Anterior cingulate cortex (tissue), 58 donors: ENCODE measurements around the gene OARD1.

ENCODE experiments used
- DNase-seq, 58 donors: peaks; one replicate each; lab custom pipeline; 2025; lab: John Stamatoyannopoulos, UW

OARD1 gene

GRCh38 chr6:41050536-41050935 is 21.6 kb downstream of the OARD1 start:
- DNase-seq: no peak

GRCh38 chr6:41049955-41050354 is 22.2 kb downstream of the OARD1 start:
- DNase-seq: no peak

- DNase-seq: no peak
These were observed 22.6 kb downstream of the OARD1 start for GRCh38 chr6:41049521-41049920.

GRCh38 chr6:41047745-41048732 is 24.1 kb downstream of the OARD1 start:
- no peak for DNase-seq

GRCh38 chr6:41047306-41047705 is 24.9 kb downstream of the OARD1 start:
- DNase-seq: no peak

GRCh38 chr6:41046084-41046483 is 26.1 kb downstream of the OARD1 start:
- no peak for DNase-seq

GRCh38 chr6:41045664-41046063 is 26.5 kb downstream of the OARD1 start:
- no peak for DNase-seq

GRCh38 chr6:41043151-41043550 is 29.0 kb downstream of the OARD1 start:
- DNase-seq: no peak

GRCh38 chr6:41042226-41043055 is 29.7 kb downstream of the OARD1 start, which contains the start of gene TSPO2:
Gene TSPO2 (plus strand): TSS chr6:41042467. CDS start chr6:41042986, 519 bp downstream.
- DNase-seq: no peak

- no peak for DNase-seq
These were observed 31.1 kb downstream of the OARD1 start for GRCh38 chr6:41040940-41041536.

GRCh38 chr6:41040101-41040939 is 31.8 kb downstream of the OARD1 start:
- no peak for DNase-seq

GRCh38 chr6:41039060-41039998 is 32.8 kb downstream of the OARD1 start, which contains the start of gene UNC5CL:
Gene UNC5CL (minus strand): TSS chr6:41039221. CDS start chr6:41035074, 4,147 bp downstream.
- DNase-seq: no peak

- DNase-seq: no peak
These were observed 34.0 kb downstream of the OARD1 start for GRCh38 chr6:41038205-41038604.

GRCh38 chr6:41037107-41037900 is 34.9 kb downstream of the OARD1 start:
- peak in 17 of 58 donors; percentile 2 to 60 (median 11) for DNase-seq

GRCh38 chr6:41036601-41037000 is 35.6 kb downstream of the OARD1 start:
- DNase-seq: no peak

GRCh38 chr6:41036186-41036585 is 36.0 kb downstream of the OARD1 start:
- DNase-seq: no peak

- no peak for DNase-seq
These were observed 38.4 kb downstream of the OARD1 start for GRCh38 chr6:41033776-41034175.

GRCh38 chr6:41032830-41033229 is 39.3 kb downstream of the OARD1 start:
- no peak for DNase-seq
